ENCODE data around the gene ATP1A4. TPM values are rescaled to one million over a fixed set of nuclear protein-coding genes. Genes with fewer than 3 reads are reported as not detected.

The ATP1A4 gene
- total and polyA plus RNA-seq, 7 donors, result 0.03 to 2.0 (median 0.26) TPM

DNA sequence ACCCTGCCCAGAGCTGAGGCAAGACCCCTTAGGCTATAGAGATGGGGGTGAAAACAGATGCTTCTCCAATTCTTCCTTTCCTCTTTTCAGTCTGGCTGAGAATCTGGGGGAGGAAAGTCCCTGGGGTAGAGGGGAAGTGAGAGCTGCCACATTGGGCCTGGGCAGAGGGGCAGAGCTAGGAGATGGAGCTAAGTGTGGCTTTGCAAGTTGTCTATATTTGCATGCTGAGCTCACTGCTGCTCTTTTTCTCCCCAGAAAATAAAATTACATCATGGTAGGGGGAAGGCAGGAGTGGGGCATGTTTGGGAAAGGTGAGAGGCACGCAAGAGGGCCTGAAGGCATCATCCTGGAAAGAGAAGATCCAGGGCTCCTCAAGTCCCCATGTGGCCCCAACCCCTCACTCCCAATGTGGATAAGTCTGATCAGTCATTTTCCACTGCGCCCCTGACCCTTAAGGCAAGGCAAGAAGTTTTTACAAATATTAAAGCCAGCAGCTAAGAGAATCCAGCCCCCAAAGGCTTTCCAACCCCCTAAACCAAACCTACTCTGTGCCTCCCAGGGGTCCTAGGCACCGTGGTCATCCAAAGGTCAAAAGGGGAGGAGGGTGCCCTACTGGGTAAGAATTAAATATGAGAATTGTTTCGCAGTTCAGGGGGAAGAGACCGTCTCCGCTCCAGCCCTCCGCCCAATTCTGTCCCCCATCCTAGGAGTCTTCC is 53.3 kb downstream of the ATP1A4 start:
- Histone ChIP-seq H3K9me3 (no peaks in the 10 kb centered on the region), H3K27me3 (ENCODE audit: insufficient read depth in 3 of 3, low read length in 2 of 3) (no peaks in the 10 kb centered on the region), H3K4me3 (peak overlapping the region; percentile 95), H3K36me3 (ENCODE audit: insufficient read depth in 1 of 2, low read depth in 1 of 2) (peaks cover 0 to 52% of the 10 kb centered on the region in 2 donors), H3K4me1 (peaks cover 37% of the 10 kb centered on the region), H3K27ac (peak overlapping the region; percentile 92)
- TF ChIP-seq, protein P1, sequence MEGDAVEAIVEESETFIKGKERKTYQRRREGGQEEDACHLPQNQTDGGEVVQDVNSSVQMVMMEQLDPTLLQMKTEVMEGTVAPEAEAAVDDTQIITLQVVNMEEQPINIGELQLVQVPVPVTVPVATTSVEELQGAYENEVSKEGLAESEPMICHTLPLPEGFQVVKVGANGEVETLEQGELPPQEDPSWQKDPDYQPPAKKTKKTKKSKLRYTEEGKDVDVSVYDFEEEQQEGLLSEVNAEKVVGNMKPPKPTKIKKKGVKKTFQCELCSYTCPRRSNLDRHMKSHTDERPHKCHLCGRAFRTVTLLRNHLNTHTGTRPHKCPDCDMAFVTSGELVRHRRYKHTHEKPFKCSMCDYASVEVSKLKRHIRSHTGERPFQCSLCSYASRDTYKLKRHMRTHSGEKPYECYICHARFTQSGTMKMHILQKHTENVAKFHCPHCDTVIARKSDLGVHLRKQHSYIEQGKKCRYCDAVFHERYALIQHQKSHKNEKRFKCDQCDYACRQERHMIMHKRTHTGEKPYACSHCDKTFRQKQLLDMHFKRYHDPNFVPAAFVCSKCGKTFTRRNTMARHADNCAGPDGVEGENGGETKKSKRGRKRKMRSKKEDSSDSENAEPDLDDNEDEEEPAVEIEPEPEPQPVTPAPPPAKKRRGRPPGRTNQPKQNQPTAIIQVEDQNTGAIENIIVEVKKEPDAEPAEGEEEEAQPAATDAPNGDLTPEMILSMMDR (IDR thresholded peaks at IDR 0.05), result no peak
- DNase-seq, result no peak
- 17 to 32% (median 18%) methylated on average over 6 to 7 of the region's 7 CpGs for WGBS, 3 donors
- ATAC-seq, result peak; percentile 1 to 41 (median 6)
- intact Hi-C loops (cut with DNase I), result loop anchor here in 1 of 2 donors (5.0 kb wide), 1 partner anchor 107 kb away; the partner anchor contains the start of gene IGSF8

DNA sequence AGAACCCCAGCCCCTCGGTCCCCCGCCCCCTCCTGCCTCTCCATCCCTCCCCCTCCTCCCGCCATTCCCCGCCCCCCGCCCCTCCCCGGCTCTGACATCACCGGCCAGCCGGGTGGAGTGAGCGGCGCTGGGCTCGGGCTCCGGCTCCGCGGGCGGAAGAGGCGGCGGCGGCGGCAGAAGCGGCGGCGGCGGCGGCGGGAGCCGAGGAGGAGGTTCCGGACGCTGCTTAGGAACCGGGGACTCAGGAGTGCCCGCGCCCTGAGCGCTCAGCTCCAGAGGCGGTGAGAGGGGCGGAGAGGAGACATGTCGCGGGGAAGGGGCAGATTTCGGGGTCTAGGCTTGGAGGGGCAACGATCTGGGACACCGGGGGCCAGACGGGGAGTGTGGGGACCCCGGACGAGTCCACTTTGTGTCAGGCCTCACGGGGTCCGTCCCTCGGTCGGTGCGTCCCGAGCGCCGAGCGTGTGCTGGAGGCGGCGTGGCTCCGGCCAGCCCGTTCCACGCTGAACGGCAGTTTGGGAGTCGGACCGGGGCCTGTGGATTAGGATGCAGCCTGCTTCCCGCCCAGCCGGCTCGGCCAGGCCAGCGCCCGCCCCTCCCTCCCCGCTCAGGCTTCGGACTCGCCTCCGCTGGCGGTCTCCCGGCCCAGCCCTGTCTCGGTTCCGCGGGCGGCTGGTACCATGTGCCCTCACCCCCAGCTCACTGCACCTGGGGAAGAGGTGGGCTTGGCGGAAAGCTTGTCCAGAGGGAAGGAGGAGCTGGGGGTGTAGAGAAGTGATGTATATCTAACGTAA is 54.0 kb downstream of the ATP1A4 start, which contains the start of gene PEA15:
PEA15 (plus strand) TSS at position 143 of the 794 bp plus-strand sequence. CDS start 6,161 bp downstream, outside the sequence.
- Histone ChIP-seq H3K4me1 (peaks cover 44% of the 10 kb centered on the region), H3K27ac (peak within 1 kb of the TSS; percentile 92), H3K4me3 (peak within 1 kb of the TSS; percentile 95), H3K9me3 (no peaks in the 10 kb centered on the region), H3K27me3 (ENCODE audit: insufficient read depth in 3 of 3, low read length in 2 of 3) (no peaks in the 10 kb centered on the region), H3K36me3 (ENCODE audit: insufficient read depth in 1 of 2, low read depth in 1 of 2) (peaks cover 0 to 44% of the 10 kb centered on the region in 2 donors)
- intact Hi-C loops (cut with DNase I), result loop anchor here in 1 of 2 donors (5.0 kb wide), 1 partner anchor 108 kb away; the partner anchor contains the start of gene IGSF8
- WGBS, 3 donors, result 1 to 2% (median 2%) methylated on average over 47 to 76 of the region's 76 CpGs
- TF ChIP-seq, protein P1 (IDR thresholded peaks at IDR 0.05), result no peak
- ATAC-seq, result peak; percentile 72 to 86 (median 81)
- peak; percentile 84 for DNase-seq

DNA sequence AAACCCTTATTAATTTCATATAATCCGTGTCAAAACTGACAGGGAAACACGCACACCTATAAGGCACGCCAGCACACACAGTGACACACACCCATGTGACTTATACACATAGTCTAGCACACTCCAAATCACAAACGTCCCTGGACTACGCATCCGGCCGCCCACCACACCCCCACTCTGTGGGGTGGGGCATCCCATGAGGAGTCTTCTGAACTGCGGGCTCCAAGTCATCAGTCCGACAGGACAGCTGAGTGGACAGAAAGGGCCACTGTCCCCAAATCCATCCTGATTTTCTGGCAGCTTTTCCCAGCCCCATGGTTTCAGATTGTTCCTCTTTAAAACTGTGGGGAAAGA is 54.6 kb downstream of the ATP1A4 start:
- Histone ChIP-seq H3K36me3 (ENCODE audit: insufficient read depth in 1 of 2, low read depth in 1 of 2) (peaks cover 0 to 43% of the 10 kb centered on the region in 2 donors), H3K4me1 (peaks cover 48% of the 10 kb centered on the region), H3K27me3 (ENCODE audit: insufficient read depth in 3 of 3, low read length in 2 of 3) (no peaks in the 10 kb centered on the region), H3K4me3 (peak overlapping the region; percentile 95), H3K27ac (peak overlapping the region; percentile 92), H3K9me3 (no peaks in the 10 kb centered on the region)
- ATAC-seq (peak; percentile 22 to 52 (median 42)), DNase-seq (peak in 1 of 2 donors; percentile 53)
- intact Hi-C loops (cut with DNase I), result loop anchor here in 1 of 2 donors (5.0 kb wide), 1 partner anchor 109 kb away; the partner anchor contains the start of gene IGSF8
- WGBS, 3 donors, result 20 to 23% (median 21%) methylated on average over 9 of the region's 9 CpGs
- TF ChIP-seq, protein P1 (IDR thresholded peaks at IDR 0.05), result no peak

DNA sequence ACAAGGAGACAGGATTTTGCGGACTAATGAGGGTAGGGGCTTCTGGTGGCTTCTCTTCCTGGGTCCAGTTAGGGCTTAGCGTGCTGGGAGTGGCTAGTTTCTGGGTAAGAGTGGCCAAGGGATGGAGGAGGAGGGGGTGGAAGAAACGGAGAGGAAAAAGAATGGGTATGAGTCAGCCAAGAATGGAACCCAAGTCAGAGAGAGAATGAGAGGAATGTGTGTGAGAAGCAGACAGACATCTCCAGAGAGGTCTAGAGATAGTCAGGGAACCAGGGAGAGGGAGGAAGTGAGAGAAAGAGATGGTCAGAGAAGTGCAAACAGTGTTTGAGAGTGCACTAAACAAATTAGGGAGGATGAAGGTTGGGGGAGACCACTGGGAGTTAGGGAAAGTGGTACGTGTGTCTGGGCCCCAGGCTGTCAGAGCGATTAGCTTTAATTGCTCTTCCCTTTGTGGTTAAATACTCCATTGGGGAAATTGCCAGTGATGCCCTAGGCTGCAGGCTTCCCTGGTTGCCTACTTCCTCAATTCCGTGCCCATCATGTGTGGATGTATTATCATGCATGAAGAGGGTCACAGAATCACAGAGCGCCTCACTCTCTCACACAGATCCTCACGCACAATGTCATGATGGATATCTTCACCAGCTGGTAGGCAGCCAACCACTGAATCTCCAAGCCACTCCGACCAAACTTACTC is 55.2 kb downstream of the ATP1A4 start:
- Histone ChIP-seq H3K27me3 (ENCODE audit: insufficient read depth in 3 of 3, low read length in 2 of 3) (no peaks in the 10 kb centered on the region), H3K4me3 (peak overlapping the region; percentile 95), H3K4me1 (peaks cover 48% of the 10 kb centered on the region), H3K27ac (peak overlapping the region; percentile 92), H3K36me3 (ENCODE audit: insufficient read depth in 1 of 2, low read depth in 1 of 2) (peaks cover 0 to 43% of the 10 kb centered on the region in 2 donors), H3K9me3 (no peaks in the 10 kb centered on the region)
- TF ChIP-seq, protein P1 (IDR thresholded peaks at IDR 0.05), result no peak
- DNase-seq (no peak), ATAC-seq (no peak)
- WGBS, 3 donors, result 54 to 70% (median 59%) methylated on average over 9 of the region's 9 CpGs
- intact Hi-C loops (cut with DNase I), result loop anchor here in 1 of 2 donors (5.0 kb wide), 1 partner anchor 109 kb away; the partner anchor contains the start of gene IGSF8

All from psoas muscle (tissue), 8 donors.